Epithelial cell of proximal tubule (primary cell): ENCODE data around the gene CCDC188. TPM values are rescaled to one million over a fixed set of nuclear protein-coding genes. Genes with fewer than 3 reads are reported as not detected.

ENCODE experiments used
- DNase-seq: peaks from one replicate; pipeline ENCODE4 v3.0.0-alpha.2; 2011; ENCODE audit warnings: low read depth
- H3K4me3 ChIP-seq: 2 replicates; pipeline ENCODE4 v1.5.1; 2011; ENCODE audit warnings: low read depth, mild to moderate bottlenecking, low read length
- total RNA-seq: library from RNA; depleted of rRNA; stranded (reverse); fragments of >200 nt; gene quantifications from 2 replicates; pipeline ENCODE4 v1.2.3, GENCODE V29; 2015
- TF ChIP-seq, protein P1 (sequence below): conservative IDR thresholded peaks from 2 replicates; pipeline ENCODE4 v1.5.1; 2012; ENCODE audit warnings: low read depth, mild to moderate bottlenecking, low read length

CCDC188 gene
- total RNA-seq, 1 donor from 2014 or later, result not detected

DNA sequence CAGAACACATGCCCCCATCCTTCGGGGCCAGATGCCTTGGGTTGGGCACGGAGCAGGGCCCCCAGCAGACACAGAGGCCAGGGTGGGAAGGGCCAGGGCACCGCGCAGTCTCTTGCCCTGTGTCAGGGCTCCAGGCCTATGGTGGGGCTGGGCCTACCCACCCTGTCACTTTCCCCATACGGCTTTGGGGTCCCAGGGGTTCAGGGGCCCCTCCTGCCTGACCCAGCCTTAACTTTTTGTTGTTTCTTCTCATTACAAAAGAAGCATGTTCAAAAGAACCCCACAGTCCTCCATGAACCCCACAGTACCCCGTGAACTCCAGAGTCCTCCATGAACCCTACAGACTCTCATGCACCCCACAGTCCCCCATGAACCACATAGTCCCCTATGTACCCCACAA, 33.0 kb upstream of the CCDC188 start:
- TF ChIP-seq, protein P1, sequence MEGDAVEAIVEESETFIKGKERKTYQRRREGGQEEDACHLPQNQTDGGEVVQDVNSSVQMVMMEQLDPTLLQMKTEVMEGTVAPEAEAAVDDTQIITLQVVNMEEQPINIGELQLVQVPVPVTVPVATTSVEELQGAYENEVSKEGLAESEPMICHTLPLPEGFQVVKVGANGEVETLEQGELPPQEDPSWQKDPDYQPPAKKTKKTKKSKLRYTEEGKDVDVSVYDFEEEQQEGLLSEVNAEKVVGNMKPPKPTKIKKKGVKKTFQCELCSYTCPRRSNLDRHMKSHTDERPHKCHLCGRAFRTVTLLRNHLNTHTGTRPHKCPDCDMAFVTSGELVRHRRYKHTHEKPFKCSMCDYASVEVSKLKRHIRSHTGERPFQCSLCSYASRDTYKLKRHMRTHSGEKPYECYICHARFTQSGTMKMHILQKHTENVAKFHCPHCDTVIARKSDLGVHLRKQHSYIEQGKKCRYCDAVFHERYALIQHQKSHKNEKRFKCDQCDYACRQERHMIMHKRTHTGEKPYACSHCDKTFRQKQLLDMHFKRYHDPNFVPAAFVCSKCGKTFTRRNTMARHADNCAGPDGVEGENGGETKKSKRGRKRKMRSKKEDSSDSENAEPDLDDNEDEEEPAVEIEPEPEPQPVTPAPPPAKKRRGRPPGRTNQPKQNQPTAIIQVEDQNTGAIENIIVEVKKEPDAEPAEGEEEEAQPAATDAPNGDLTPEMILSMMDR, result no peak
- H3K4me3 ChIP-seq, result no peak overlapping the region
- no peak for DNase-seq

DNA sequence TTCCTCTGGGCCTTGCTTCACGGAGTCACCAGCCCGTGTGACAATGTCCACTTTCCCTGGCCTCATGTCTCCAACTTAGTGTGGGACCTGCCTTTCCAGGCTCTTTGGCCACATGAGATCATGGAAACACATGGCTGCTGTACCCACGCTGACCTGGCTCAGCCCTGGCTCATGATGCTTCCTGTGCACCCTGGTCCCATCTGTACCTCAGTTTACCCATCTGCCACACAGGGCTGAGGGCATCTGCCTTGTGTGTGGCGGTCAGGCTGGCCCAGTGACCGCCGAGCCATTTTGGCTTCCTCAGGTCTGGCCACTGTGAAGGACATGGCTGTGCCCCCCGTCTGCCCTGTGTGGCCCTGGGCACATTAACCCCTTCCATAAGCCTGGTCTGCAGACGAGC, 32.2 kb upstream of the CCDC188 start:
- TF ChIP-seq, protein P1, result no peak
- no peak overlapping the region for H3K4me3 ChIP-seq
- DNase-seq, result no peak

DNA sequence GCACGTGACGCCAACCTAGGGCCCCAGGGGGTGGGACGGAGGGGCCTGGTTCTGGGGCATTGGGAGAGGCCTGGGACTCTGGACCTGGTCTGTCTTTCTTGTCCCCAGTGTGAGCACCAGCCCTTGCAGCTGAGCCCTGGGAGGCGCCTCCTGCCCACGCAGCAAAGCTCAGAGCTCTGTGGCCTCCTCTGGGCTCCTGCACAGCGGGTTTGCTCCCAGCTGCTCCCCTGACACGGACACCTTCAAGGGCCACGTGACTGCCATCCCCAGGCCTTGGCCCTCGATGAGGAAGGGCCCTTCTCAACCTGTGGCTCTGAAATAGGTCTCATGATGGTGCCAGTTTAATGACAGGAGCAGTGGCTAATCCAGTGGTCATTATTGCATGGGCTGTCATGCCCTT, 31.5 kb upstream of the CCDC188 start:
- DNase-seq, result no peak
- H3K4me3 ChIP-seq, result no peak overlapping the region
- TF ChIP-seq, protein P1, result no peak

DNA sequence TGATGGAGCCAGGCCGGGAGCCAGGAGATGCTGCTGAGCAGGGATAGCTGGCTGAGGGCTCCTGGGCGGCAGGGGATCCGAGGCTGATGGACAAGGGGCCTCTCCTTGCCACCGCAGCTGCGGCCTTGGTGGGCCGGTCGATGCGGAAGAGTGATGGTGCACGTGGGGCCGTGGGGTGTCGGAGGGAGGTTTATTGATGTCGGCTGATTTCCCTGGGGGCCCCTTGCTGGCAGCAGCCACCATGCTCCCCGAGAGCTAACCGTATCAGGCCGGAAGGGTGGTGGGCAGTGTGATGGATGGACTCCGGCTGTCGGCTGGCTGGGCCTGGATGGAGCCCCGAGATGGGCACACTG, 31.0 kb upstream of the CCDC188 start:
- H3K4me3 ChIP-seq, result no peak overlapping the region

DNA sequence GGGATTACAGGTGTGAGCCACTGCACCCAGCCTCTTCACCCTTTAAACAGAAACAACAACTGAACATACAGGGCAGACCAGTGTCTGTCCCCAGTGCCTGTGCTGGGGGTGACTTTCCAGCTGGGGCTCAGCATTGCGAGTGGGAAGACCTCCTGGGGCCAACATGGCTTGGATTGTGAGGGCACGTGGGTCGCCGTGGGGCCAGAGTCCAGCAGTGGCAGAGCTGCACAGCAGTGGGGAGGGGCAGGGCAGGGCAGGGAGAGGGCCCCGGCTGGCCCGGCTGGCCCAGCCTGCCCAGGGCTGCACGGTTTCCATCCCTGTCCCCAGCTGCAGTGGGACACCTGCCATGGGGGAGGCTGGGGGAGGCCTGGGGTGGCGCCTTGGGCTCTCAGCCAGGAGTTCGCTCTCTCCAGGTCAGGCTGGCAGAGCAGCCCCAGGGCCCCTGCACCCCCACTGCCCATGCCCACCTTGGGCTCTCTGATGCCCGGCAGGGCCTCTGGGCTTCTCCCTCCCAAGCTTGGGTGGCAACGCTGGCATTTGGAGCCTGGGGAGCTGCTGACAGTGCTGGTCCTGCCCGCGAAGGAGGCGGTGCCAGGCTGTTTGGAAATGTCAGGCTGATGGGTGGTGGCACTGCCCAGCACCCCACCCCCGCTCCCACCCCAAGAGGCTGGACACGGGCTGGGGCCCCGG, 30.5 kb upstream of the CCDC188 start:
- DNase-seq, result no peak
- no peak overlapping the region for H3K4me3 ChIP-seq
- TF ChIP-seq, protein P1, result no peak

More for the DNA sequence above, 31.0 kb upstream of the CCDC188 start:
- no peak for DNase-seq
- TF ChIP-seq, protein P1, result no peak

DNA sequence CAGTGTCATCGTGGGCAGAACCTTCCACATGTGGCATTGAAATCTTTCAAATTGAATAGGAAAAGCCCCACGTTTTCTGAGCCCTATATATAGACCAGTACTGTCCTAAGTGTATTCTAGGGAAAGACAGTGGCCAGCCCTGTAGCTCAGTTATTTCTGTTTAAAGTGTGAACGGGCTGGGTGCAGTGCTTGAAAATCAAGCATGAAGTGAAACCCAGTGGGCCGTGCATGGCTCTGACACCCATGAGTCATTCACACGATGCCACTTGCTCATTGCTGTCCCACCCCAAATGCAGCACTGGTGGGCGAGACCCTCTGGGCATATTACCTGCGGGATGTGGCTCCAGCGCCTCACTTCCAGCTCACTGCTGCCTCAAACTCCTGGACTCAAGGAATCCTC, 29.8 kb upstream of the CCDC188 start:
- TF ChIP-seq, protein P1, result no peak
- H3K4me3 ChIP-seq, result no peak overlapping the region
- DNase-seq, result no peak

DNA sequence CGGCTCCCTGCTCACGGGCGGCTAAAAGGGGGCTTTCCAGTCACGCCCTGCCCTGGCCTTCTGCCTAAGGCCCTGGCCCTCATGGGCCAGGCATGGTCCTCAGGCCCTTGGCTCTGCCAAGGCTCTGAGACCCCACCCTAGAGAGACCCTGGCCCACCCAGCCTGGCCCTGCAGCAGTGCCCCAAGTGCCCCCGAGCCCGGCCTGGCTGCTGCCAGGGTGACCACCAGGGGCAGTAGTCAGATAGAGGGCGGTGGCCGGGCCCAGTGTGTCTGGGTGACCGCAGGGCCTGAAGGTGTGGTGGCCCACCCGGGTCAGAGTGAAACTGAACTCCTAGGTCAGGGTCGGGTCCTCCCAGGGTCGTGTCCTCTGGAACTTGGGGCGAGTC, 29.4 kb upstream of the CCDC188 start:
- DNase-seq, result no peak
- TF ChIP-seq, protein P1, result peak; percentile 50
- H3K4me3 ChIP-seq, result no peak overlapping the region
